ENCODE data around the gene TRERF1.

Gene TRERF1

DNA sequence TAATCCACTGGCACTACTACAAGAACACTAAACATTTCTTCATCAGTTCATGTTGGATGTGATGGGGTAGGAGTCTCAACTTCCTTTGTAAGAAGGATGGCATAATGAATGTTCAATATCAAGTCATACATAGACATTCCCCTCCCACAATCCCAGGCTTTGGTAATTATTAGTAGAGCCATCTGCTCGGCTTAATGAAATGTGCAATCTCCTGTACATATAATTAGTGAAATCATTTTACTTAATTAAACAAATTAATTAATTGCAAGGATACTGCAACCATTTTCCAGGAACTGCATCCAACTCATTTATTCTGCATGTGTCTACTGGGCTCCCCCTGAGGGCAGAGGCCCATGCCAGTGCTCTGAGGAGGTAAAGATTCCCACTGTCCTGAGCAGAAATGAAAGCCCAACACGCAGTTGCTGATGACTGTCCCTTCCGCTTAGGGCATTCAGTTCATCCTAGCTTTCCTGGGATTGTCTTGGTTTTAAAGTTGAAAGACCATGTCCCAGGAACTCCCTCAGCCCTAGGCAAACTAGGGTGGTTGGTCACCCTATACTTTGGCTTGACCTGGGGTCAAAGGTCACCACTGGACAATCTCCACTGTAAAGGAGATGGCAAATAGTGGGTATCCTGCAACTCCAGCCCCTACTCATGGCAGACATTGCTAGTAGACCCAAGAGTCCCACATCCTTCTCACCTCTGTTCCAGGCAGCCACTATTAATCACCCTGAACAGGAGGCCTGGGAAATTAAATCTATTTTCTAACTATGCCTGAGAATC is 109.8 kb downstream of the TRERF1 start:
- Histone ChIP-seq H3K4me2 (ENCODE audit: low read length) (no peak overlapping the region), H3F3A (ENCODE audit: insufficient read depth, low read length) (no peaks in the 10 kb centered on the region), H4K20me1 (ENCODE audit: insufficient read depth, low read length) (no peaks in the 10 kb centered on the region), H3K79me2 (ENCODE audit: insufficient read depth, low read length) (no peaks in the 10 kb centered on the region), H2AFZ (ENCODE audit: low read length) (no peak overlapping the region), H3K27ac (ENCODE audit: low read depth, low read length, poor library complexity, severe bottlenecking) (no peak overlapping the region), H3K9ac (ENCODE audit: low read length) (no peak overlapping the region), H3K27me3 (ENCODE audit: insufficient read depth, low read length) (no peaks in the 10 kb centered on the region), H3K9me2 (ENCODE audit: low read depth, low read length) (no peaks in the 10 kb centered on the region), H3K4me3 (ENCODE audit: low read depth, low read length, poor library complexity, severe bottlenecking) (no peak overlapping the region), H3K4me1 (ENCODE audit: insufficient read depth, low read length, severe bottlenecking) (no peaks in the 10 kb centered on the region), H3K9me3 (ENCODE audit: low read length) (no peaks in the 10 kb centered on the region), H3K36me3 (ENCODE audit: insufficient read depth, low read length) (no peaks in the 10 kb centered on the region)
- TF ChIP-seq, protein P1, sequence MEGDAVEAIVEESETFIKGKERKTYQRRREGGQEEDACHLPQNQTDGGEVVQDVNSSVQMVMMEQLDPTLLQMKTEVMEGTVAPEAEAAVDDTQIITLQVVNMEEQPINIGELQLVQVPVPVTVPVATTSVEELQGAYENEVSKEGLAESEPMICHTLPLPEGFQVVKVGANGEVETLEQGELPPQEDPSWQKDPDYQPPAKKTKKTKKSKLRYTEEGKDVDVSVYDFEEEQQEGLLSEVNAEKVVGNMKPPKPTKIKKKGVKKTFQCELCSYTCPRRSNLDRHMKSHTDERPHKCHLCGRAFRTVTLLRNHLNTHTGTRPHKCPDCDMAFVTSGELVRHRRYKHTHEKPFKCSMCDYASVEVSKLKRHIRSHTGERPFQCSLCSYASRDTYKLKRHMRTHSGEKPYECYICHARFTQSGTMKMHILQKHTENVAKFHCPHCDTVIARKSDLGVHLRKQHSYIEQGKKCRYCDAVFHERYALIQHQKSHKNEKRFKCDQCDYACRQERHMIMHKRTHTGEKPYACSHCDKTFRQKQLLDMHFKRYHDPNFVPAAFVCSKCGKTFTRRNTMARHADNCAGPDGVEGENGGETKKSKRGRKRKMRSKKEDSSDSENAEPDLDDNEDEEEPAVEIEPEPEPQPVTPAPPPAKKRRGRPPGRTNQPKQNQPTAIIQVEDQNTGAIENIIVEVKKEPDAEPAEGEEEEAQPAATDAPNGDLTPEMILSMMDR (IDR thresholded peaks at IDR 0.05; ENCODE audit: low read length), result no peak
- TF ChIP-seq EZH2 (IDR thresholded peaks at IDR 0.05; ENCODE audit: borderline replicate concordance, low read length), result no peak

DNA sequence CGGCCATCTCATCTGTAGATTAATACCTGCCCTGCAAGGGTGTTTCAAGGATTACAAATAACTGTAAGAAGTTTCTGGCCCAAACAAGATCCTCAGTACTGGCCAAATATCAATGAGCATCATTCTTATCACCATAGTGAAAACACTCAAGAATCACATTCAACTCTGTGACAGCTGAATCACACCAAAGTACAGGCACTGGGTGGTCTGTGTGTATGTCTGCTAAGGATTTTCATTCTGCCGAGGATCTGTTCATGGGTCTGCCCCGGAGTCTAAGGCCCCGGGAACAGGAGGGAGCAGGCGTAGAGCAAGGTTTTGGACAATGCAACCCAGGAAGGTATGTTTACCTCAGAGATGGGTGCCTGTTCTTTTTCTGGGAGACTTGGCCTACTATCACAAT is 110.5 kb downstream of the TRERF1 start:
- H4K20me1 ChIP-seq (ENCODE audit: insufficient read depth, low read length), result no peaks in the 10 kb centered on the region
- H3K9me2 ChIP-seq (ENCODE audit: low read depth, low read length), result no peaks in the 10 kb centered on the region
- TF ChIP-seq, protein P1 (IDR thresholded peaks at IDR 0.05; ENCODE audit: low read length), result no peak
- no peak for TF ChIP-seq EZH2 (IDR thresholded peaks at IDR 0.05; ENCODE audit: borderline replicate concordance, low read length)
- H3K4me3 ChIP-seq (ENCODE audit: low read depth, low read length, poor library complexity, severe bottlenecking), result no peak overlapping the region
- no peak overlapping the region for H3K27ac ChIP-seq (ENCODE audit: low read depth, low read length, poor library complexity, severe bottlenecking)
- H3K4me2 ChIP-seq (ENCODE audit: low read length), result no peak overlapping the region
- no peak overlapping the region for H2AFZ ChIP-seq (ENCODE audit: low read length)
- no peaks in the 10 kb centered on the region for H3F3A ChIP-seq (ENCODE audit: insufficient read depth, low read length)
- no peak overlapping the region for H3K9ac ChIP-seq (ENCODE audit: low read length)
- H3K79me2 ChIP-seq (ENCODE audit: insufficient read depth, low read length), result no peaks in the 10 kb centered on the region
- no peaks in the 10 kb centered on the region for H3K27me3 ChIP-seq (ENCODE audit: insufficient read depth, low read length)
- no peaks in the 10 kb centered on the region for H3K4me1 ChIP-seq (ENCODE audit: insufficient read depth, low read length, severe bottlenecking)
- H3K9me3 ChIP-seq (ENCODE audit: low read length), result no peaks in the 10 kb centered on the region
- no peaks in the 10 kb centered on the region for H3K36me3 ChIP-seq (ENCODE audit: insufficient read depth, low read length)

DNA sequence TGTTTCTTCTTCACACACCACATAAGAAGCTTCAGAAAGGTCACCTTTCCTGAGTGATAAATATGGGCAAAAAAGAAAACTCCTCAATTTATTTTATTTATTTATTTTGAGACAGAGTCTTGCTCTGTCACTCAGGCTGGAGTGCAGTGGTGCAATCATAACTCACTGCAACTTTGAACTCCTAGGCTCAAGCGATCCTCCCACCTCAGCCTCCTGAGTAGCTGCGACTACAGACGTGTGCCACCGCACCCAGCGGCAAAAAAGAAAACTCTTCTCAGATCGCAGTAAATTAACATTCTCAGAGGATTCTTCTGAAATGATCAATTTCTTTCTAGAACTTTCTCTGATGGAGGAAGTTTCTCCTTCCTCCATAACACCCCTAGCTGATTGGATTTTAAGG is 111.2 kb downstream of the TRERF1 start:
- Histone ChIP-seq H3K27ac (ENCODE audit: low read depth, low read length, poor library complexity, severe bottlenecking) (no peak overlapping the region), H3K79me2 (ENCODE audit: insufficient read depth, low read length) (no peaks in the 10 kb centered on the region), H3K9me2 (ENCODE audit: low read depth, low read length) (no peaks in the 10 kb centered on the region), H3K36me3 (ENCODE audit: insufficient read depth, low read length) (no peaks in the 10 kb centered on the region), H3K4me1 (ENCODE audit: insufficient read depth, low read length, severe bottlenecking) (no peaks in the 10 kb centered on the region), H3K27me3 (ENCODE audit: insufficient read depth, low read length) (no peaks in the 10 kb centered on the region), H4K20me1 (ENCODE audit: insufficient read depth, low read length) (no peaks in the 10 kb centered on the region), H3K4me2 (ENCODE audit: low read length) (no peak overlapping the region), H3K4me3 (ENCODE audit: low read depth, low read length, poor library complexity, severe bottlenecking) (no peak overlapping the region), H3K9me3 (ENCODE audit: low read length) (no peaks in the 10 kb centered on the region), H3F3A (ENCODE audit: insufficient read depth, low read length) (no peaks in the 10 kb centered on the region), H2AFZ (ENCODE audit: low read length) (no peak overlapping the region), H3K9ac (ENCODE audit: low read length) (no peak overlapping the region)
- TF ChIP-seq, protein P1 (IDR thresholded peaks at IDR 0.05; ENCODE audit: low read length), result no peak
- no peak for TF ChIP-seq EZH2 (IDR thresholded peaks at IDR 0.05; ENCODE audit: borderline replicate concordance, low read length)

Data from OCI-LY1 (cell line).